BJ (cell line): ENCODE results near the gene ENOX1. TPM values are rescaled to one million over a fixed set of nuclear protein-coding genes. Genes with fewer than 3 reads are reported as not detected.

ENCODE experiments used
- CTCF ChIA-PET: fragments of 350-600 bp; formaldehyde crosslinking; extraction: SDS; loops from one replicate; lab custom pipeline; 2021; ENCODE audit warnings: antibody characterized with exemption, inconsistent platforms; lab: Yijun Ruan, JAX
- POLR2A ChIA-PET: fragments of 300-600 bp; sonication (Branson Sonifier 250); formaldehyde crosslinking; extraction: SDS; loops from one replicate; lab custom pipeline; 2021; ENCODE audit warnings: antibody characterized with exemption; lab: Charles Lee
- DNase-seq: peaks from one replicate; pipeline ENCODE4 v3.0.0-alpha.2; 2011; ENCODE audit warnings: low read depth
- H3K27me3 ChIP-seq: 2 replicates; pipeline ENCODE4 v1.6.0; 2011; ENCODE audit warnings: low read length; ENCODE audit not compliant: control insufficient read depth, insufficient read depth
- H3K36me3 ChIP-seq: 2 replicates; pipeline ENCODE4 v1.5.1; 2011; ENCODE audit warnings: low read length; ENCODE audit not compliant: control insufficient read depth, insufficient read depth
- H3K4me3 ChIP-seq: 2 replicates; pipeline ENCODE4 v1.5.1; 2011; ENCODE audit warnings: low read depth, mild to moderate bottlenecking, control low read depth, low read length
- CTCF ChIP-seq: IDR thresholded peaks from 2 replicates; pipeline ENCODE4 v1.5.1; 2011; ENCODE audit warnings: low read depth, mild to moderate bottlenecking, control low read depth, inconsistent platforms, low read length, moderate library complexity; ENCODE audit not compliant: insufficient read depth
- polyA plus RNA-seq: library from polyadenylated mRNA; depleted of rRNA; stranded (reverse); fragments of >200 nt; gene quantifications from 2 replicates; pipeline ENCODE4 v1.2.3, GENCODE V29; 2011

Gene ENOX1
- polyA plus RNA-seq, 1 experiment, result 2.1 TPM

GRCh38 chr13:43537124-43537523 lies 249.6 kb downstream of the ENOX1 start:
- ChIA-PET POLR2A (no interaction called here), CTCF (interaction anchor here (0.6 kb wide), 1 partner anchor 108 kb away, joined by 3 read pairs; no protein-coding TSS in a partner anchor)
- H3K36me3 ChIP-seq, result no peaks in the 10 kb centered on the region
- no peak overlapping the region for H3K4me3 ChIP-seq
- no peak for TF ChIP-seq CTCF
- no peaks in the 10 kb centered on the region for H3K27me3 ChIP-seq
- no peak for DNase-seq

GRCh38 chr13:43529796-43530195 lies 257.0 kb downstream of the ENOX1 start:
- Histone ChIP-seq H3K4me3 (no peak overlapping the region), H3K27me3 (0 out of 2 replicates have a peak, but pooled peaks cover 1% of the 10 kb centered on the region), H3K36me3 (no peaks in the 10 kb centered on the region)
- POLR2A ChIA-PET, result no interaction called here
- CTCF ChIA-PET, result interaction anchor here (1.2 kb wide), 1 partner anchor 12 kb away, joined by 3 read pairs; no protein-coding TSS in a partner anchor
- TF ChIP-seq CTCF, result no peak
- no peak for DNase-seq

- POLR2A ChIA-PET, result no interaction called here
- CTCF ChIA-PET, result interaction anchor here (1.2 kb wide), 1 partner anchor 13 kb away, joined by 3 read pairs; no protein-coding TSS in a partner anchor
- Histone ChIP-seq H3K36me3 (no peaks in the 10 kb centered on the region), H3K27me3 (0 out of 2 replicates have a peak, but pooled peaks cover 1% of the 10 kb centered on the region), H3K4me3 (no peak overlapping the region)
- DNase-seq, result no peak
- no peak for TF ChIP-seq CTCF
These were observed 257.8 kb downstream of the ENOX1 start for GRCh38 chr13:43528992-43529391.

GRCh38 chr13:43522788-43523187 lies 264.0 kb downstream of the ENOX1 start:
- Histone ChIP-seq H3K27me3 (0 out of 2 replicates have a peak, but pooled peaks cover 1% of the 10 kb centered on the region), H3K36me3 (no peaks in the 10 kb centered on the region), H3K4me3 (no peak overlapping the region)
- POLR2A ChIA-PET, result no interaction called here
- peak; percentile 55 for DNase-seq
- no peak for TF ChIP-seq CTCF
- CTCF ChIA-PET, result interaction anchor here (1.2 kb wide), 1 partner anchor 10 kb away, joined by 3 read pairs; no protein-coding TSS in a partner anchor

- Histone ChIP-seq H3K27me3 (0 out of 2 replicates have a peak, but pooled peaks cover 1% of the 10 kb centered on the region), H3K36me3 (no peaks in the 10 kb centered on the region), H3K4me3 (no peak overlapping the region)
- ChIA-PET CTCF (no interaction called here), POLR2A (no interaction called here)
- TF ChIP-seq CTCF, result no peak
- no peak for DNase-seq
These were observed 266.4 kb downstream of the ENOX1 start for GRCh38 chr13:43520351-43520750.
